Hematopoietic multipotent progenitor cell treated with erythropoietin and hydrocortisone succinate and interleukin-3 and kit ligand, for 6 days (in vitro differentiated cells): ENCODE measurements around the gene AVP.
A peak's percentile ranks its signal among the peaks of the same experiment; 100 is the strongest.
"Not testable (repeated sequence)": the region's sequence is repeated elsewhere in the genome, so short reads cannot be mapped to it uniquely, and the experiment has no call there.

Source experiments
- DNase-seq: peaks from one replicate; pipeline ENCODE4 v3.0.0-alpha.2; 2015

The AVP gene

GRCh38 chr20:3084283-3084985, at the start of gene AVP:
AVP (minus strand) TSS chr20:3084724; CDS start chr20:3084674, 50 bp downstream.
- DNase-seq, result no peak

GRCh38 chr20:3134151-3134550, 49.6 kb upstream of the AVP start:
- DNase-seq, result no peak

- DNase-seq, result no peak
Measured at GRCh38 chr20:3133155-3133554, 48.6 kb upstream of the AVP start.

- DNase-seq, result no peak
Measured at GRCh38 chr20:3130051-3130600, 45.6 kb upstream of the AVP start.

- no peak for DNase-seq
Measured at GRCh38 chr20:3129094-3129493, 44.6 kb upstream of the AVP start.

GRCh38 chr20:3128275-3128984, 43.9 kb upstream of the AVP start:
- DNase-seq, result no peak

GRCh38 chr20:3126527-3126859, 42.0 kb upstream of the AVP start:
- DNase-seq, result no peak

- not testable (repeated sequence) for DNase-seq
Measured at GRCh38 chr20:3125776-3126526, 41.4 kb upstream of the AVP start.

GRCh38 chr20:3124773-3125560, 40.4 kb upstream of the AVP start:
- not testable (repeated sequence) for DNase-seq

GRCh38 chr20:3124163-3124562, 39.6 kb upstream of the AVP start:
- DNase-seq, result not testable (repeated sequence)

- DNase-seq, result no peak
Measured at GRCh38 chr20:3123542-3123941, 39.0 kb upstream of the AVP start.

GRCh38 chr20:3121955-3122610, 37.6 kb upstream of the AVP start:
- no peak for DNase-seq

- no peak for DNase-seq
Measured at GRCh38 chr20:3121271-3121911, 36.9 kb upstream of the AVP start.

GRCh38 chr20:3119044-3119443, 34.5 kb upstream of the AVP start:
- DNase-seq, result no peak

GRCh38 chr20:3117839-3118379, 33.4 kb upstream of the AVP start:
- DNase-seq, result peak; percentile 82

GRCh38 chr20:3116341-3116740, 31.8 kb upstream of the AVP start:
- no peak for DNase-seq

GRCh38 chr20:3115190-3116107, 30.9 kb upstream of the AVP start:
- peak; percentile 72 for DNase-seq

- DNase-seq, result no peak
Measured at GRCh38 chr20:3111995-3112394, 27.5 kb upstream of the AVP start.

- DNase-seq, result no peak
Measured at GRCh38 chr20:3111507-3111906, 27.0 kb upstream of the AVP start.
